Upper lobe of left lung (tissue), 6 donors: ENCODE results near the gene STOM. TPM values are rescaled to one million over a fixed set of nuclear protein-coding genes. Genes with fewer than 3 reads are reported as not detected.

ENCODE experiments used
- ATAC-seq, 2 donors: fragments of 200-7000 bp; cut with Tn5 transposase; one replicate each; pipeline ENCODE4 v1.9.1; 2022; ENCODE audit warnings: mild to moderate bottlenecking in 2 of 2, moderate library complexity in 2 of 2; ENCODE audit not compliant: low FRiP score in 2 of 2
- DNase-seq, 2 donors: peaks; one replicate each; pipeline ENCODE4 v3.0.0-alpha.2; 2019 to 2020
- H3K27ac ChIP-seq, 4 donors: fragments of 200-600 bp; sonication (generic); one replicate each; pipeline ENCODE4 v1.5.1; 2016 to 2019
- H3K27me3 ChIP-seq, 4 donors: fragments of 200-600 bp; sonication (generic); one replicate each; pipeline ENCODE4 v1.5.1; 2017 to 2019
- H3K36me3 ChIP-seq, 4 donors: fragments of 200-600 bp; sonication (generic); one replicate each; pipeline ENCODE4 v1.5.1; 2016 to 2019
- H3K4me1 ChIP-seq, 4 donors: fragments of 200-600 bp; sonication (generic); one replicate each; pipeline ENCODE4 v1.5.1; 2018 to 2019
- H3K4me3 ChIP-seq, 4 donors: fragments of 200-600 bp; sonication (generic); one replicate each; pipeline ENCODE4 v1.5.1; 2017 to 2019; ENCODE audit warnings: mild to moderate bottlenecking in 2 of 4, moderate library complexity in 1 of 4
- H3K9me3 ChIP-seq, 4 donors: fragments of 200-600 bp; sonication (generic); one replicate each; pipeline ENCODE4 v1.5.1; 2018 to 2019
- EP300 ChIP-seq, 4 donors: sonication (generic); formaldehyde crosslinking; IDR thresholded peaks; one replicate each; pipeline ENCODE4 v1.5.1; 2017; ENCODE audit warnings: antibody characterized with exemption in 4 of 4, control low read depth in 2 of 4
- POLR2A ChIP-seq, 4 donors: fragments of 450-650 bp; IDR thresholded peaks; one replicate each; pipeline ENCODE4 v1.5.1; 2016 to 2017; ENCODE audit warnings: antibody characterized with exemption in 4 of 4, mild to moderate bottlenecking in 2 of 4
- POLR2AphosphoS5 ChIP-seq, 2 donors: sonication (generic); formaldehyde crosslinking; IDR thresholded peaks; one replicate each; pipeline ENCODE4 v1.5.1; 2017; ENCODE audit warnings: antibody characterized with exemption in 2 of 2
- WGBS, 2 donors: methylation state at CpG; one replicate each; pipeline ENCODE4 v1.1.5; 2017 to 2018; 5-methylcytosine and 5-hydroxymethylcytosine counted together
- total RNA-seq, 6 donors: library from RNA; depleted of rRNA in 4 of 6; stranded (reverse); fragments of >200 nt in 4 of 6; gene quantifications; one replicate each; pipeline versions ENCODE4 v1.1.0 to v1.2.1, GENCODE V29; 2016 to 2021
- TF ChIP-seq, protein P1 (sequence below), 6 experiments: fragments of 450-650 bp in 4 of 6; fragments of 200-600 bp in 2 of 6; sonication (generic) in 2 of 6; IDR thresholded peaks; one replicate each; pipeline ENCODE4 v1.5.1; 2016 to 2019; ENCODE audit warnings: antibody characterized with exemption in 6 of 6
- donor health status: DM: no; HTN: no; CAD: no; lungs with moderate emphysema.
- donor health status: DM: no; HTN: yes; CAD: no; lungs with severe emphysema.

STOM gene
- total RNA-seq, 6 donors from 2014 or later, result 96.4 to 480 (median 362) TPM

DNA sequence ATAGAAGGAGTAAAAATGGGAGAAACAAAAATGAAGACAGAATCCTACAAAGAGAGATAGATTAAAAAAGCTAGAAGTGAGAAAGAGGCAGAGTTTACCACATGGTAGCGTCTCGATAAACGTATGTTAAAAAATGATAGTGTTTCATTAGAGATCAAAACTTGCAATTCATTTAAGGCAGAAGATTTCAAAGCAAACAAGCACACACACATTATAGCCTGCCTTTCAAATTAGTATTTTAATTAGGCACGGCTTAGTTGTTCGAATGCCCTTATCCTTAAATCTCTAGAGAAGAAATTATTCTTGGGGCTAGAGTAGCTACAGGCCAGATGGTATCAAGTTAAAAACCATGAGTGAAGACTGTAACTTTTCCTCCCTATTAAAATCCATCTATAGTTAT lies 6.0 kb downstream of the STOM start:
- no peaks in the 10 kb centered on the region for H3K9me3 ChIP-seq
- ATAC-seq (no peak), DNase-seq (no peak)
- 62 to 74% methylated on average over 5 of the region's 5 CpGs for WGBS, 2 donors
- peaks cover 82 to 92% (median 85%) of the 10 kb centered on the region in 4 donors for H3K4me1 ChIP-seq
- TF ChIP-seq POLR2A (IDR thresholded peaks at IDR 0.05) (no peak), POLR2AphosphoS5 (IDR thresholded peaks at IDR 0.05) (no peak), EP300 (IDR thresholded peaks at IDR 0.05) (no peak)
- TF ChIP-seq, protein P1, sequence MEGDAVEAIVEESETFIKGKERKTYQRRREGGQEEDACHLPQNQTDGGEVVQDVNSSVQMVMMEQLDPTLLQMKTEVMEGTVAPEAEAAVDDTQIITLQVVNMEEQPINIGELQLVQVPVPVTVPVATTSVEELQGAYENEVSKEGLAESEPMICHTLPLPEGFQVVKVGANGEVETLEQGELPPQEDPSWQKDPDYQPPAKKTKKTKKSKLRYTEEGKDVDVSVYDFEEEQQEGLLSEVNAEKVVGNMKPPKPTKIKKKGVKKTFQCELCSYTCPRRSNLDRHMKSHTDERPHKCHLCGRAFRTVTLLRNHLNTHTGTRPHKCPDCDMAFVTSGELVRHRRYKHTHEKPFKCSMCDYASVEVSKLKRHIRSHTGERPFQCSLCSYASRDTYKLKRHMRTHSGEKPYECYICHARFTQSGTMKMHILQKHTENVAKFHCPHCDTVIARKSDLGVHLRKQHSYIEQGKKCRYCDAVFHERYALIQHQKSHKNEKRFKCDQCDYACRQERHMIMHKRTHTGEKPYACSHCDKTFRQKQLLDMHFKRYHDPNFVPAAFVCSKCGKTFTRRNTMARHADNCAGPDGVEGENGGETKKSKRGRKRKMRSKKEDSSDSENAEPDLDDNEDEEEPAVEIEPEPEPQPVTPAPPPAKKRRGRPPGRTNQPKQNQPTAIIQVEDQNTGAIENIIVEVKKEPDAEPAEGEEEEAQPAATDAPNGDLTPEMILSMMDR (IDR thresholded peaks at IDR 0.05), result no peak
- H3K4me3 ChIP-seq, result peak overlapping the region in 1 of 4 donors; percentile 1
- peak overlapping the region; percentile 56 to 99 (median 95) for H3K27ac ChIP-seq
- no peaks in the 10 kb centered on the region for H3K27me3 ChIP-seq
- H3K36me3 ChIP-seq, result peaks cover 0 to 16% (median 0%) of the 10 kb centered on the region in 4 donors

DNA sequence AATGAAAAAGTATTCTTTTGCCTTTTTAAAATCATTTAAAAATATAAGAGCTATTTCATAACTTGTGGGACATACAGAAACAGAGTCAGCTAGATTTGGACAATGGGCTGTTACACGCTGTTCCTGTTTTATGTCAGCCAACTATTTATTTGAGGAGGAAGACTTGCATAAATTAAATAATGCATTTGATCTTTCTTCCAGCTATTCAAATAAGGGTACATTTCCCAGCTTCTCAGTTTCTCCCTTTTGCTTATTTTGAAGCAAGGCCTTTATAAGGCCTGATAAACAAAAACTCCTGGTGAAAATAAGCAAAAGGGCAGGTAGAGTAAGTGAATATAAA lies 6.5 kb downstream of the STOM start:
- no peak for DNase-seq
- peak overlapping the region; percentile 56 to 99 (median 95) for H3K27ac ChIP-seq
- no peaks in the 10 kb centered on the region for H3K27me3 ChIP-seq
- 4 to 13% methylated on average over 1 of the region's 1 CpG for WGBS, 2 donors
- peaks cover 87 to 97% (median 90%) of the 10 kb centered on the region in 4 donors for H3K4me1 ChIP-seq
- H3K9me3 ChIP-seq, result no peaks in the 10 kb centered on the region
- H3K36me3 ChIP-seq, result peaks cover 0 to 16% (median 0%) of the 10 kb centered on the region in 4 donors
- peak in 1 of 2 donors; percentile 13 for ATAC-seq
- peak overlapping the region in 2 of 4 donors; percentile 1 to 11 for H3K4me3 ChIP-seq
- no peak for TF ChIP-seq POLR2A (IDR thresholded peaks at IDR 0.05)
- no peak for TF ChIP-seq EP300 (IDR thresholded peaks at IDR 0.05)
- no peak for TF ChIP-seq POLR2AphosphoS5 (IDR thresholded peaks at IDR 0.05)
- TF ChIP-seq, protein P1 (IDR thresholded peaks at IDR 0.05), result no peak

DNA sequence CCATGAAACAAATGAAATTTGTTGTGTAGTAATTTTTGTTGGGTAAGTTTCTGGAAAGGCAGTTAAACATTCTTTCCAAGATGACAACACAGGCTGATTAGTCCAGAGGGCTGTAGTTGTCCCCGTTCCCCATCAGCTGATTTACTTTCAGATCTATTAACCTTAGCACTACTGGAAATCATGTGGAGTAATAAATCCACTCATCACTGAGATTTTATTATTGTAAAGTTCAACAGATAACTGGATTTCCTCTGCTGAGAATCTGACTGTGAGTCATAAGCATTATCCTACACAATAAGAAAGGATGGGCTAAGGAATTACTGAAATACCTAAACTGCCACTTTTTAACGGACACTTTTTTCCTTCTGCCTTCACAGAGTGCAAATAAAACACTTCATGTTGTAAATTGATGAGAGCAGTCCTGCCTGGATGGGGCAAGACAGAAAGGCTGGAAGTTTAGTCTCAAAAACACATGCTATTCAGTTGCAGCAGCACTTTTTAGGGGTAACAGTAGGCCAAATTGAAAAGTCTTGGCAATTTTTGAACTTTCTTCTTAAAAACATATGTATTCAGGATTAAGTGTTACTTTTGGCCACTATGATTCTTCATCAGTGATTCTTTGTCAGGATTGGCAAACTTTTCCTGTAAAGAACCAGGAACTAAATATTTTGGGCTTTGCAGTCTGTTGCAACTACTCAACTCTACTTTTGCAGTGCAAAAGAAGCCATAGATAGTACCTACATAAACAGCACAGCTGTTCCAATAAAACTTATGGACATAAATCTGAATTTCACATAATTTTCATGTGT lies 7.0 kb downstream of the STOM start:
- peak in 1 of 2 donors; percentile 29 for TF ChIP-seq POLR2AphosphoS5 (IDR thresholded peaks at IDR 0.05)
- no peak for TF ChIP-seq POLR2A (IDR thresholded peaks at IDR 0.05)
- TF ChIP-seq EP300 (IDR thresholded peaks at IDR 0.05), result peak in 2 of 4 donors; percentile 4 to 83
- H3K27ac ChIP-seq, result peak overlapping the region; percentile 56 to 99 (median 95)
- DNase-seq, result no peak

DNA sequence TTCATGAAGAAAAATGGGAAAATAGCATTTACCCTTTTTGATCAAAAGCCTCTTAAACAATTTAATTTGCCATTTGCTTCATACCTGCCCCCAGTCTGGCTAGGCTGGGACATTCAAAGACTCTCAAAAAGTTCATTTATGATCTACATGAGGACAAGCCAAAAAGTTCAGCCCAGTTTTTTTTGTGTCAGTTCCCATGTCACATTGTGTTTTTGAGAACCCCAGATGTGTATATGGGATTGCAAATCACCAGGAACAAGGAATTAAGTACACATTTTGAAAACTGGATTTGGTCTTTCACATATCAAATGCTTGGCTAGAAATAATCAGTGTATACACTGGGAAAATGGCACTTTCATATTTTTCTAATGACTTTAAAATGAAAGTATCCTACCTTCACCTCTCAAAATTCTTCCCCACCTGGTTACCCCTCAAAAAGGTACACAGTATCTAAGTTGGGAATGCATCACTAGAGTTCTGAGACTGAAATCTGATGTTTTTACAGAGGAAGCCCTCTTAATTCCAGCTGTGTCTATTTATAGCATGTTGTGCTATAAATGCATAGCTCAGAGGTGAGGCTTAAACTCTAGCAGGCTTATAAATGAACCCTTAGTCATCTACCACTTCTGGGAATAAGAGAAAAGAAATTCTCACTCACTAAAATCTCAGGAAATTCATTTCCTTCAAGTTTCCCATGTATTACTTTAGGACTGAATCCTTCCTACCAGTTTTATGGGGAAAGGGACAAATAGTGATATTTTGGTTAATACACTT lies 9.3 kb downstream of the STOM start:
- Histone ChIP-seq H3K27ac (peak overlapping the region; percentile 50 to 99 (median 95)), H3K27me3 (no peaks in the 10 kb centered on the region), H3K9me3 (no peaks in the 10 kb centered on the region), H3K4me3 (no peak overlapping the region), H3K4me1 (peaks cover 88 to 98% (median 94%) of the 10 kb centered on the region in 4 donors), H3K36me3 (peaks cover 0 to 12% (median 4%) of the 10 kb centered on the region in 4 donors)
- TF ChIP-seq POLR2AphosphoS5 (IDR thresholded peaks at IDR 0.05) (no peak), POLR2A (IDR thresholded peaks at IDR 0.05) (no peak), EP300 (IDR thresholded peaks at IDR 0.05) (no peak)
- TF ChIP-seq, protein P1 (IDR thresholded peaks at IDR 0.05), result no peak
- ATAC-seq, result no peak
- DNase-seq, result no peak

More for the DNA sequence above, 7.0 kb downstream of the STOM start:
- H3K4me1 ChIP-seq, result peaks cover 89 to 99% (median 94%) of the 10 kb centered on the region in 4 donors
- 7 to 10% methylated on average over 2 of the region's 2 CpGs for WGBS, 2 donors
- no peaks in the 10 kb centered on the region for H3K27me3 ChIP-seq
- H3K36me3 ChIP-seq, result peaks cover 0 to 19% (median 0%) of the 10 kb centered on the region in 4 donors
- peak overlapping the region in 2 of 4 donors; percentile 1 to 11 for H3K4me3 ChIP-seq
- H3K9me3 ChIP-seq, result no peaks in the 10 kb centered on the region
- peak in 1 of 2 donors; percentile 76 for ATAC-seq
